ENCODE data around the gene FUOM.

FUOM gene

DNA sequence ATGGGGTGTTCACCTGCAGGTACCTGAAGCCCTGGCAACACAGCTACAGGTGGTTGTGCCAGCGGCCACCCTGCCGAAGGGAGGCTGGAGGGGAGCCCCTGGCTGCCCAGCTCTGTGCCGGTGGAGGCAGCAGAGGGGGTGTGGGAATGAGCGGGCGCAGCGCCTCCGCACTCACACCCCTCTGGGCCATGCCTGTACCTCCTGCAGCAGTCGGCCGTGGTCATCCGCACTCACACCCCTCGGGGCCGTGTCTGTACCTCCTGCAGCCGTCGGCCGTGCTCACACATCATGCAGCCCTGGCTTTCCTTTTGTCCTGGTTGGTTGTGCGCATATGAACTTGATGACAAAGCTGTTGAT, 47.4 kb downstream of the FUOM start:
- DNase-seq (ENCODE audit: low spot score) = no peak

- no peak for DNase-seq (ENCODE audit: low spot score)
Measured at GRCh38 chr10:133309720-133310398, 48.0 kb downstream of the FUOM start.

- peak; percentile 81 for DNase-seq (ENCODE audit: low spot score)
Measured at GRCh38 chr10:133309100-133309719, 48.6 kb downstream of the FUOM start.

- DNase-seq (ENCODE audit: low spot score) = peak; percentile 38
Measured at GRCh38 chr10:133308421-133309099, 49.3 kb downstream of the FUOM start, which contains the start of the genes TUBGCP2 and ZNF511. TSS of gene TUBGCP2 (minus strand) at chr10:133308872. CDS start at chr10:133302941, 5,931 bp downstream. TSS of gene ZNF511 (plus strand) at chr10:133308914. CDS start at chr10:133308944, 30 bp downstream.

DNA sequence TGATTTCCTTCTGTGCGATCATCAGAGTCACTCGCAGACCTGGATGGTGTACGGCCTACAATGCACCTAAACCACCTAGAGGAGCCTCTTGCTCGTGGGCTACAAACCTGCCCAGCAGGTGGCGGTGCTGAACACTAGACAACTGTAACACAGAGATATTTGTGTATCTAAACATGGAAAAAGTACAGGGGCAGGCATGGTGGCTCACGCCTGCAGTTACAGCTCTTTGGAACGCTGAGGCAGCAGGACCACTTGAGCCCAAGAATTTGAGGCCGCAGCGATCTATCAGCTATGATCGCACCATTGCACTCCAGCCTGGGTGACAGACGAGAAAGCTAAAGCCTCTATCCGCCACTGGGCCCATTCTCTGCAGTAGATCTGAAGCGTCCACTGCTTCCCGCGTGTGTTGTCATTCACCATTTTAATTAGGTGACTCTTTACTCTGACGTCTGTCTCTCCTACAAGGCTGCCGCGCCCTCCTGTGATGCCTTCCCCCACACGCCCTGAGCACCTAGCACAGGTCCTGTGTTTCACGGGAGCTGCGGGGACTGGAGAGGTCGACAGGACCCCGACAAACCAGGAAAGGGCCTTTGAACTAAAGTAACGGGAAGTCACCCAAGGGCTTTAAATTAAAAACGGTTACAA, 49.9 kb downstream of the FUOM start:
- DNase-seq (ENCODE audit: low spot score) = peak; percentile 16

- no peak for DNase-seq (ENCODE audit: low spot score)
Measured at GRCh38 chr10:133306941-133307379, 50.9 kb downstream of the FUOM start.

GRCh38 chr10:133306097-133306476, 51.7 kb downstream of the FUOM start:
- no peak for DNase-seq (ENCODE audit: low spot score)

Measured in COLO829 (cell line).